ENCODE data around the gene TMEM244. TPM values are rescaled to one million over a fixed set of nuclear protein-coding genes. Genes with fewer than 3 reads are reported as not detected.

The TMEM244 gene
- total RNA-seq, 2 experiments from 2014 or later: not detected

DNA sequence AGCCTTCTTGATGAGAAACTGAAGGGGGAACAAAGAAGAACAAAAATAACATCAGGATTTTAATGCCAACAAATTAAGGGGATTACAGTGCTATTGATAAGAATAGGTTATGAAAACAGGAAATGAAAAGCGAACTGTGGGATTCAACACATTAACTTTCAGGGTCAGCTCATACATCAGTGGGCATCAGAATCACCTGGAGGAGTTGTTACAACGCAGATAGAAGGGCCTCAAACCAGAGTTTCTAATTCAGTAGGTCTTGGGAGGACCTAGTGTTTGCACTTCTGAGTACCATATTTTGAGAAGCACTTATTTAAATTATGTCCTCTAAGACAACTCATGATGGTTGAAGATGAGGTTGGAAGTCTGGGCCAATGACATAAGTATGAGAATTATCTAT, 5.6 kb upstream of the TMEM244 start:
- POLR2A ChIA-PET: no interaction called here
- CTCF ChIA-PET: no interaction called here
- Mint-ChIP-seq H3K27me3 (no peaks in the 10 kb centered on the region), H3K27ac (no peak overlapping the region), H3K9me3 (ENCODE audit: low read depth) (no peaks in the 10 kb centered on the region), H3K4me3 (no peak overlapping the region), H3K4me1 (peaks cover 2% of the 10 kb centered on the region), H3K36me3 (ENCODE audit: low read depth) (no peaks in the 10 kb centered on the region)
- DNase-seq (no peak), ATAC-seq (no peak)
- intact Hi-C loops (cut with DNase I, micrococcal nuclease): no loop called here

DNA sequence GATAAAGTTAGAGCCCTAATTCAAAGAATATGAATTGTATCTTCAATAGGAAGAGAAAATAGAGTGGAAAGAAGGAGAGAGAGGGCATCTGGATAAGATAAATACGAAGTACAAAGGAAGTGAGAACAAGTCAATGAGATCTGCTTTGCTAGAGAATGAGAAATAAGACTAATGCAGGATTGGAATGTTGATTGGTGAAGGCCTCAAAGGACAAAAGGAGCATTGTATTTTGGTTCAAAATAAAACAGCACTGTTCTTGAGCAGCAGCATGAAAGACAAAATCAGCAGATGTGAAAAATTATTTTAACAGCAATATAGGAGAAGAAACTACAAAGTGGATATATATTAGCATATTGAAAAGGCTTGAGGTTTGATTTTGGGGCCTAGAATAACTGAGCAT, 5.1 kb upstream of the TMEM244 start:
- intact Hi-C loops (cut with DNase I, micrococcal nuclease): no loop called here
- ChIA-PET POLR2A (no interaction called here), CTCF (no interaction called here)
- no peaks in the 10 kb centered on the region for H3K27me3 Mint-ChIP-seq
- H3K9me3 Mint-ChIP-seq (ENCODE audit: low read depth): no peaks in the 10 kb centered on the region
- H3K27ac Mint-ChIP-seq: no peak overlapping the region
- H3K4me3 Mint-ChIP-seq: no peak overlapping the region
- ATAC-seq (no peak), DNase-seq (no peak)
- H3K36me3 Mint-ChIP-seq (ENCODE audit: low read depth): no peaks in the 10 kb centered on the region
- peaks cover 5% of the 10 kb centered on the region for H3K4me1 Mint-ChIP-seq

DNA sequence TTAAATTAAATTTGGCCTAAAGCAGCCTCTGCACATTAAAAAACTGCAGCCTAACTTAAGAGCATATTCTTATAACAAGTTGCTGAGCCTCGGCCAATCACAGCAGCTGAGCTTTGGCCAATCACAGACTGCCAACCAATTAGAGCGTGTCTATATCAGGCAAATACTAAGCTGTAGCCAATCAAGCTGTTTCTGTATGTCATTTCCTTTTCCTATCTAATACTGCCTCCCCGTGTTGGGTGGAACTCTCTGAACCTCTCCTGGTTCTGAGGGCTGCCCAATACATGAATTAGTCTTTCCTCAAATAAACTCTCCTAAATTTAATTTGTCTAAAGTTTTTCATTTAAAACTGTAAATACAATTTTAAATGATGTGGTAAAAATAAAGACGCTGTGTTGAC, 3.9 kb upstream of the TMEM244 start:
- Mint-ChIP-seq H3K27me3 (no peaks in the 10 kb centered on the region), H3K4me3 (no peak overlapping the region), H3K27ac (no peak overlapping the region), H3K9me3 (ENCODE audit: low read depth) (no peaks in the 10 kb centered on the region), H3K36me3 (ENCODE audit: low read depth) (no peaks in the 10 kb centered on the region), H3K4me1 (peaks cover 12% of the 10 kb centered on the region)
- ChIA-PET POLR2A (no interaction called here), CTCF (no interaction called here)
- intact Hi-C loops (cut with DNase I, micrococcal nuclease): no loop called here
- ATAC-seq (no peak), DNase-seq (no peak)

DNA sequence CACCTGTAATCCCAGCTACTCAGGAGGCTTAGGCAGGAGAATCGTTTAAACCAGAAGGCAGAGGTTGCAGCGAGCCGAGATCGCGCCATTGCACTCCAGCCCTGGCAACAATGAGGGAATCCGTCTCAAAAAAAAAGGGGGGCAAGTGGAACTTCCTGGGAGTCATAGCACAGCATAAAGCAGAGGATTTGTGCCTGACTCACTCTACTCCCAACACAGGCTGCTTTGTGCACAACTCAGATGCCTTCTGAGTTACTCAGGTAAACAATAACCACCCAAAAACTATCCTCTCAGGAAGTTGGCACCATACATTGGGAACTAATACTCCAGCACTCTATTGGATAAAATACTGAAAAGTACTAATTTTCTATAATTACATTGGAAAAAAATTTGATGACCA, 2.5 kb upstream of the TMEM244 start:
- no peak for DNase-seq
- ChIA-PET CTCF (interaction anchor here (0.5 kb wide), 1 partner anchor 899 kb away, joined by 3 read pairs; no protein-coding TSS in a partner anchor), POLR2A (no interaction called here)
- Mint-ChIP-seq H3K4me3 (no peak overlapping the region), H3K9me3 (ENCODE audit: low read depth) (no peaks in the 10 kb centered on the region), H3K36me3 (ENCODE audit: low read depth) (no peaks in the 10 kb centered on the region), H3K4me1 (peaks cover 12% of the 10 kb centered on the region), H3K27me3 (no peaks in the 10 kb centered on the region), H3K27ac (no peak overlapping the region)
- ATAC-seq: no peak
- intact Hi-C loops (cut with DNase I, micrococcal nuclease): no loop called here

DNA sequence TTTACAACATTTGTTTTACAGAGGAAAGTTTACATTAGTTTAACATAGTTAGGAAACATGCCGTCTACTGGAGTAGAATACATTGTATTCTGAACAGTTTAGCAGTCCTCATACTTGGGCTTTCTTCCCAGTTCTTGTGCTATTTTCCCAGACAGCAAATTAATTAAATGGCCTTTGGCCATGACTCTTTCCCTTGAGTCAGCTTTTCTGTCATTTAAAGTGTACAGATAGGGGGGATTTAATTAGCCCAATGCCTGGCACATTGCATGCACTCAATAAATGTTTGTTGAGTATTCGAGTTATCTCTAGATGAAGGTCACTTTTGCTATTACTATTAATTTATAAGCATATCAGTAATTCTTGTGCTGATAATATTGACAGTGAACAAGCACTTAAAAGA, 1.6 kb downstream of the TMEM244 start:
- DNase-seq: no peak
- H3K9me3 Mint-ChIP-seq (ENCODE audit: low read depth): no peaks in the 10 kb centered on the region
- intact Hi-C loops (cut with DNase I, micrococcal nuclease): no loop called here
- POLR2A ChIA-PET: interaction anchor here (0.6 kb wide), 1 partner anchor 51 kb away, joined by 3 read pairs; no protein-coding TSS in a partner anchor
- H3K27ac Mint-ChIP-seq: no peak overlapping the region
- H3K4me3 Mint-ChIP-seq: no peak overlapping the region
- H3K36me3 Mint-ChIP-seq (ENCODE audit: low read depth): no peaks in the 10 kb centered on the region
- CTCF ChIA-PET: interaction anchor here (0.7 to 1.6 kb wide), 2 partner anchors 10 to 261 kb away, joined by 3 to 6 read pairs; no protein-coding TSS in a partner anchor
- ATAC-seq: no peak
- H3K4me1 Mint-ChIP-seq: peaks cover 12% of the 10 kb centered on the region
- H3K27me3 Mint-ChIP-seq: no peaks in the 10 kb centered on the region

DNA sequence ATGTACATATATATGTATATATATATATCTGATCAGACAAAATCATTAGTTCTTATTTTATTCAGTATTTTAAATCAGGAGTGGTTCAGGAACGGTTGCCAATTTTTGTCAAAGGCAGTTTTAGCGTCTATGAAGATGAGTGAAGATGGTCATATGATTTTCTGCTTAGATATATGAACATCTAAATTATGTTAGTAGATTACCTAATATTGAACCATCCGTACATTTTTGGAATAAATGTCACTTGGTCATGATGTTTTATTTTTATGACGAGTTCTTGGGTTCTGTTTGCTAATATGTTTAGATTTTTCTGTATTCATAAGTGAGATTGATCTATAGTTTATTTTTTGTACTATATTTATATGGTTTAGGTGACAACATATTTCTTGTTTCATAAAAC, 3.3 kb downstream of the TMEM244 start:
- H3K27me3 Mint-ChIP-seq: no peaks in the 10 kb centered on the region
- ChIA-PET POLR2A (no interaction called here), CTCF (no interaction called here)
- DNase-seq (no peak), ATAC-seq (no peak)
- no peaks in the 10 kb centered on the region for H3K36me3 Mint-ChIP-seq (ENCODE audit: low read depth)
- peaks cover 12% of the 10 kb centered on the region for H3K4me1 Mint-ChIP-seq
- H3K27ac Mint-ChIP-seq: no peak overlapping the region
- H3K9me3 Mint-ChIP-seq (ENCODE audit: low read depth): no peaks in the 10 kb centered on the region
- H3K4me3 Mint-ChIP-seq: no peak overlapping the region
- intact Hi-C loops (cut with DNase I, micrococcal nuclease): no loop called here

DNA sequence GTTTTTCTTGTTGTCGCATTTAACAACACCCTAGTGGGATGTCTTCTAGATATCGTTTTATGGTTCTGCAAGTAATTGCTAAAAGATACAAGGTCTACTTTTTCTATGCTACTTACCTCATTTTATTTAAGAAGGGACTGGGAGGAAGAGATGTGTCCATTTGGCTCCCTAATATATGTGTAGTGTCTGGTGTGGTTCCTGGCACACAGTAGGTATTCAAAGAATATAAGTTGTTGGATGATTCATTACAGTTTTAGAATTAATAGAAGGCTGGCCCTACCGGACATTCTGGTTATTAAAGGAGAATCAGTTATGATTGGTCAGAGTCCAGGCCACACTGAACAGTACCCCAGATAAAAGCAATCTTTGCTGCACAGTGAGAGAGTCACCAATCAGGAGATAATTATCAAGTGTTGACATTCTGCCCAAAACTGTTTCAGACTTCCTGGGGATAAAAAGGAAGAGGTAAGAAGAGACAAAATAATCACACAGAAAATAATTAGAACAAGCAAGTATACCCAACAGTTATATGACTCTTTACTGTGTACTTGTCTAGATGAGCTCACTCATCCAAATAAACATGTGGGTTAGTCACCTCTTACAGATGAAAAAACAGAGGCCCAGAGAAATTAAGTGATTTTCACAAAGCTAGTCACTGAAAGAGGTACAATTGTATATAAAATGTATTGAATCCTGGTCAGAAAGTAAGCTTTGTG, 7.0 kb downstream of the TMEM244 start:
- H3K36me3 Mint-ChIP-seq (ENCODE audit: low read depth): no peaks in the 10 kb centered on the region
- CTCF ChIA-PET: interaction anchor here (1.1 to 1.5 kb wide), 2 partner anchors 22 to 79 kb away, joined by 3 to 4 read pairs; no protein-coding TSS in a partner anchor
- no peaks in the 10 kb centered on the region for H3K9me3 Mint-ChIP-seq (ENCODE audit: low read depth)
- H3K27ac Mint-ChIP-seq: no peak overlapping the region
- ATAC-seq (no peak), DNase-seq (no peak)
- intact Hi-C loops (cut with DNase I, micrococcal nuclease): no loop called here
- no peak overlapping the region for H3K4me3 Mint-ChIP-seq
- POLR2A ChIA-PET: no interaction called here
- no peaks in the 10 kb centered on the region for H3K4me1 Mint-ChIP-seq
- H3K27me3 Mint-ChIP-seq: no peaks in the 10 kb centered on the region

DNA sequence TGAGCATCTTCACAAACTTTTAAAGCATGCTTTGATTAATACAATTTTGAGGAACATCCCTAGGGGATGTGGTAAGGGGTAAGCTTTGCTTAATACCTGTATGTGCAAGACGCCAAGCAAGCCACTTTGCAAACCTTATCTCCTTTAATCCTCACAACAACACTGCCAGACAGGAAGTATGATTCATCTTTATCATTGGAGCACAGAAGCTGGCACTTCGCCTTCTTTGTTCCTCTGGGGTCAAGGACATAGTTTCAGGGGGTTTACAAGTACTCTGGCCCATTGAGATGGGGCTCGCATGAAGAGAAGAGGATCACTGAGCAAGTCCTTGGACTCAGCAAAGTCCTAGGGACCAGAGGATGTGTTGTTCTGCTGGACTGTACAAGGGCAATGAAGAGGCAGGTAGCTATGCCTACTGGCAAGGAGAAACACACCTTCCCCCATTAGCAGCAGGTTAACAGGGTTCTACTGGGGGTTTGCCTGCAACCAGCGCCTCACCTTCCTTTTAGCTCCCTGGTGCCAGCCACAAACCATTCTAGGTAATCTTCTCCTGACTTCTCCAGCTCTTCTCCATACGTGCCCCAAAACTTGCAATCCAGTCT, 8.8 kb downstream of the TMEM244 start:
- Mint-ChIP-seq H3K4me3 (no peak overlapping the region), H3K27ac (no peak overlapping the region), H3K27me3 (no peaks in the 10 kb centered on the region), H3K4me1 (no peaks in the 10 kb centered on the region), H3K9me3 (ENCODE audit: low read depth) (no peaks in the 10 kb centered on the region), H3K36me3 (ENCODE audit: low read depth) (no peaks in the 10 kb centered on the region)
- ChIA-PET POLR2A (no interaction called here), CTCF (interaction anchor here (0.8 kb wide), 1 partner anchor 40 kb away, joined by 3 read pairs; no protein-coding TSS in a partner anchor)
- ATAC-seq (no peak), DNase-seq (no peak)
- intact Hi-C loops (cut with DNase I, micrococcal nuclease): no loop called here

DNA sequence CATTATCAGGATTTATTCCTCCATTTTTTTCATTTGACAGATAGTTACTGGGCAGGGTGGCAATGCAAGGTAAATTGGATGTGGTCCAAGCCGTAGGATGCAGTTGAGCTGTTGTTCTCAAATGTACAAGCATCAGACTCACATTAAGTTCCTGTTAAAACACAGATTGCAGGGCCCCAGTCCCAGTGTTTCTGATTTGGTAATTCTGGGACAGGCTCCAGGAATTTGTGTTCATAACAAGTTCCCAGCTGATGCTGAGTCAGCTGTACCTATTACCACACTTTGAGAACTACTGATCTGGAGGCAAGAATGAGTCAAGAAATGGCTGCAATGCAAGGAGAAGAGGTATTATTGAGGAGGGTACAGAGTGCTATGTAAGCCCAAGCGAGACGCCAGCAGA, 11.7 kb downstream of the TMEM244 start:
- DNase-seq (no peak), ATAC-seq (no peak)
- intact Hi-C loops (cut with DNase I, micrococcal nuclease): no loop called here
- Mint-ChIP-seq H3K9me3 (ENCODE audit: low read depth) (no peaks in the 10 kb centered on the region), H3K27me3 (no peaks in the 10 kb centered on the region), H3K27ac (no peak overlapping the region), H3K4me1 (no peaks in the 10 kb centered on the region), H3K4me3 (no peak overlapping the region), H3K36me3 (ENCODE audit: low read depth) (no peaks in the 10 kb centered on the region)
- POLR2A ChIA-PET: no interaction called here
- CTCF ChIA-PET: no interaction called here

DNA sequence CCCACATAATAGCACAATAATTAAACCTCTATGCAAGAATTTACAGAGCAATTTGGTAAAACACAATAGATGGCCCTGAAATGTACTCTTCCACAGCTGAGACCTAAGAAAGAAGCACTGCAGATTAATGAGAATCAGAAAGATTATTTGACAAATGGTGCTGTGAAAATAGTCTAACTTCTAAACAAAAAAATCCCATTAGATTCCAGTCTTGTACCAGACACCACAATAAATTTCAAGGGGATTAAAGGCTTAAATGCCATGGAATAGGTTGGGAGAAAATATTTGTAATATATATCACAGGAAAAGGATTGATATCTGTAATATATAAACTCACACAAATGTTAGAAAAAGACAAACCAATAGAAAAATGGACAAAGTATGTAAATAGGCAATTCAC, 14.4 kb downstream of the TMEM244 start:
- intact Hi-C loops (cut with DNase I, micrococcal nuclease): no loop called here
- H3K4me3 Mint-ChIP-seq: no peak overlapping the region
- no peak overlapping the region for H3K27ac Mint-ChIP-seq
- no peak for DNase-seq
- no peaks in the 10 kb centered on the region for H3K4me1 Mint-ChIP-seq
- ATAC-seq: no peak
- H3K9me3 Mint-ChIP-seq (ENCODE audit: low read depth): no peaks in the 10 kb centered on the region
- H3K27me3 Mint-ChIP-seq: no peaks in the 10 kb centered on the region
- ChIA-PET POLR2A (no interaction called here), CTCF (no interaction called here)
- H3K36me3 Mint-ChIP-seq (ENCODE audit: low read depth): no peaks in the 10 kb centered on the region

DNA sequence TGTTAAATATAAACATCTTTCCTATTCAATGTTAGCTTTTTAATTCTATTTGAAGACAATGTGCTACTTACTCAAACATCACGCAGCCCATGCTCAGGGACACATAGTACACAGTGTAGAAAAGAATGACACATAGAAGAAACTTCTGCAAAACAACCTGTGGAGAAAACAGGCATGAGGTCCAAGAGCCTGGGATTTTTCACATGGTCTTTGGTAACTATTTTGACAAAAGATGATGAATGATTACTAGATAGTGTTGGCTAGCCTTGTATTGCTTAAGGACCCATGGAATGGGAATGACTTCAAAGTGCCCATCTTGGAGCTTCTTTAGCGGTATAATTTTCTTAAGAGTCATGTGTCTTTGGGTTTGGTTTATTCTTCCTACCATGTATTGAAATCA, 15.4 kb downstream of the TMEM244 start:
- intact Hi-C loops (cut with DNase I, micrococcal nuclease): no loop called here
- H3K4me3 Mint-ChIP-seq: no peak overlapping the region
- no peaks in the 10 kb centered on the region for H3K9me3 Mint-ChIP-seq (ENCODE audit: low read depth)
- POLR2A ChIA-PET: no interaction called here
- H3K27ac Mint-ChIP-seq: no peak overlapping the region
- CTCF ChIA-PET: no interaction called here
- ATAC-seq: no peak
- no peaks in the 10 kb centered on the region for H3K36me3 Mint-ChIP-seq (ENCODE audit: low read depth)
- no peaks in the 10 kb centered on the region for H3K4me1 Mint-ChIP-seq
- peaks cover under 1% of the 10 kb centered on the region for H3K27me3 Mint-ChIP-seq
- no peak for DNase-seq

DNA sequence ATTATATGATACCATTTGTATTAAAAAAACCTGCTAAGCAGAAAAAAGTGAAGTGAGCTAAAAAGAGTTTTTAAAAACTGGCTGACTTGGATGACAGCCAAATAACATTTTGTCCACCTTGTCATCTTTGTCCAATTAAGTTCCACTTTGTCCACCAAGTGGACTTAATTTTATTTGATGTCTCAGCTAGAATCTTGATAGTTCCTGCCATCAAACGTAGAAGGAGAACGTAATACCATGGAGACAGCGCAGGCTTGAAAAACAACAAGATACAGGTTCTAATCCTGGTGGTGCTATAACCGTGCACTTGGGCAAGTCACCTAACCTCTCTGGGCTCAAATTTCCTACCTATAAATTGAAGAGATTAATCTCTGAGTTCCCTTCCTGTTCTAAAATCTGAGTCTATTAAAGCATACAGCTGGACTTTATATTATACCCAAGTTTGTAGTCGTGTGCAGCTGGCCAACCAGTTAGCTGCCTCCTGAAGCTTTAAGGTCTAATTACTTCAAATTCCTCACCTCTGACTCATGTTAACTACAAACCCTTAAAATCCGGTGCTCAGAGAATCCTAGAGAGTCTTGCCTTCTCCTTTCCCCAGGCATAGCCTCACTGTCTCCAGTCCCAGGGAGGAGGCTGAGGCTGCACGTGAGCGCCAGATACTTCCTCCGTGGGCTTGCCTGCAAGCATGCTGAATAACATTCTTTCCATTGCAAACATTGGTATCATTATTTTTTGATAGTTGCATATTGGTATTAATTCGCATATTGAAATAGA, 16.8 kb downstream of the TMEM244 start:
- ChIA-PET CTCF (interaction anchor here (1.1 to 1.2 kb wide), 2 partner anchors 14 to 69 kb away, joined by 3 to 4 read pairs; no protein-coding TSS in a partner anchor), POLR2A (no interaction called here)
- Mint-ChIP-seq H3K27ac (no peak overlapping the region), H3K4me3 (no peak overlapping the region), H3K27me3 (peaks cover 1% of the 10 kb centered on the region), H3K36me3 (ENCODE audit: low read depth) (no peaks in the 10 kb centered on the region), H3K4me1 (no peaks in the 10 kb centered on the region), H3K9me3 (ENCODE audit: low read depth) (no peaks in the 10 kb centered on the region)
- intact Hi-C loops (cut with DNase I, micrococcal nuclease): no loop called here
- DNase-seq: no peak
- ATAC-seq: no peak
